NCI-H2227 treated with DMSO at 0.1 percent for 48 hours (cell line): ENCODE results near the gene IGFL3.

Experiments
- DNase-seq: peaks from one replicate; lab custom pipeline; 2025; lab: John Stamatoyannopoulos, UW

Gene IGFL3

DNA sequence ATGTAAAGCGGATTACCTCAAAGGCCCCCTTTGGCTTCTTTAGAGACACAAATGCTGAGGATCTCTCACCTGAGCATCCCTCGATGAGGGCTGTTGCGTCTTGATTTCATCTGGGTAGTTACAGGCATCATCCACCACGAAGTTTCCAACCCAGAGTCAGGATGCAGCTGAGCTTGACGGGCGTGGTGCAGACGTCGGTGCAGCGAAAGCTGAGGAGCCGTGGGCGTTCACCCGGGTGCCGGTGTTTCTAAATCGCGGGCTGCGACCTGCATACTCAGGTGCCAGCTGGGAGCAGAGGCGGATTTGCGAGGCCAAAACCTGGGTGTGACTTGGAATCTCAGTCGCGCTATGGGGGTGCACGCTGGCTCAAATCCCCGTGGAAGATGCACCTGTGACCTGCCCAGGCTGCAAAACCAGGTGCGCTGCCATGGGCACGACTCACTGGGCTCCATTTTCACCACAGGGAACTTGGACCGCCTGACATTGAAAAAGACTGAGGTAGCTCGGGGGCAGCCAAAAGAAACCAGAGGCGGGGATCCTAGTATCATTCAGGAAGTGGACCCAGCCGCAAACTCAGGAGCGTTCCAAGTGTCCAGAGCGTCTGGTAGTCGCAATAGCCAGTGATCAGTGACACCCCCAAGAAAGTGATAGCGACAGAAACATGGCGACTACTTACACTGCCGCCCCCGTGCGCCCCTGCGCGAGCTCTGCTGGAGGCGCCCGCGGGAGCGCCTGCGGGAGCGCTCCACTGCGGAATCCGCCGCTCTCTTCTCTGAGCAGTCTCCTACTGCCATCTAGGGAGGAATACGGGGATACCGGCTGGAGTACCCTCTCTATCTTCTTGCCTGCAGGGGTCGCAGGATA, 47.3 kb downstream of the IGFL3 start:
- DNase-seq, result peak; percentile 78

DNA sequence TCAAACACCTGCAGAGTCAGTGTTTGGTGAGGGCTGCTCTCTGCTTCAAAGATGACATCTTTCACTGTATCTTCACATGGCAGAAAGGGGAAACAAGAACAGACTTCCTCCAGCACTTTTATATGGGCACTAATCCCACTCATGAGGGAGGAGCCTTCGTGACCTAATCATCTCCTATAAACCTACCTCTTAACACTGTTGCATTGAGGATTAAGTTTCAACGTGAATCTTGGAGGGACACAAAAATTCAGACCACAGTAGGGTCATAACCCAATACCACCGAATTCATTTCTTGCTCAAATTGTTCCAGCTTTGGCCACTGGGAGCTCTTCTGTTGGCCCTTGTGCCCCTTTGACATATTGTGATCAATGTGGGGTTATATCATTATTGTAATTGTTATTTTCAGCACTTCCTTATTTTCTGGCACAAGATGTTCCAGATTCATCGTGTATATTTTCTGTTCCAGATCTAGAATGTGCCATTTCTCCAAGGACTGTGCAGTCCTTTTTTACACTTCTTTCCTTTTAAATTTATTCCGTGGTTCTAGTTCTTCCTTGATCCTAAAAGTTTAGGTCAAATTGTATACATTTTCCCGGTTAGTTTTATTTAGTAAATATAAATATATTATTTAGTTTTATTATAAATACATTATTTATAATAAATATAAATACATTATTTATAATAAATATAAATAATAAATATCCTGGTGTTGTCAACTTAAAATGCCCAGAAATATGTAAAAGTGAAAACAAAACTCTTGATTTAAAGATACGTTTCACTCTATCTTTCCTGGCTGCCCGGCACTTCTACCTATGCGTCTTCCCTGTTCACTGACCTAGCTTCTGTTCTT, 48.2 kb downstream of the IGFL3 start:
- DNase-seq, result no peak

DNA sequence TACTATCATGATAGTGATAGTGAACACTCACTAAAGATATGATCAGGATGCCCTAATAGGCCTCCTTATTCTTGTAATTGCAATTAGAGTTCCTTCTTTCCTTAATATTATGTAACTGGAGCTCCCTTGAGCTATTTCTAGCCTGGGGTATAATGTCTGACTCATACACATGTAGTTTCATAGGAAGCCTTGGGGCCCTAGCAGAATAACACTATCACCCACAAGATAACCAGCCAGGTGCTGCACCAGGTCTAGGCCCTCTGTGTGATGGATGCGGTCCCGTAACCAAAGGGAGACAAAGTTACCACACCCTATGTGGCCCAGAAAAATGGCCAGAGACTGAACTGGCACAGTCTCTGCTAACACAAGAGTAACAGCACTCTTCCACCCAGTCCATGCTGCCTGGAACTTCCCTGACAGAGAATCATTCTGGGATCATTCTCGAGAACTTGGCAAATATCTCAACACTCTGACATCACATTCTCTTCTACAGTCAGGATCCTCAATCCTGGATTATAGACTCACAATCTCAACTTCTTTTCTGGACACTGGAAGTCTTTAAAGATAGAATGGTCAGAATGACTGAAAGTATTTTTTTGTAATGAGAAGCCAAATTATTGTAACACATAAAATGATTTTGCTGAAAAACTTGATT, 51.1 kb downstream of the IGFL3 start:
- DNase-seq, result no peak
